ENCODE data around the gene PRICKLE3. TPM values are rescaled to one million over a fixed set of nuclear protein-coding genes. Genes with fewer than 3 reads are reported as not detected.

The PRICKLE3 gene
- polyA plus RNA-seq, 12 donors, result 2.4 to 8.7 (median 3.7) TPM; not detected in 2

Other genes with a start within 250 kb of the PRICKLE3 start
- gene OTUD5, start 228.8 kb downstream of the PRICKLE3 start, polyA plus RNA-seq (ENCODE audit: insufficient read length in 12 of 12), result 10 to 100 TPM in 11 of 12 donors, not detected in 1; 30.6 to 57.7 (median 35.2) TPM
- 1 to 10 TPM in 4 of 12 donors, under 1 TPM in 6, not detected in 2; 0.63 to 5.0 (median 0.96) TPM for gene KCND1, start 214.5 kb downstream of the PRICKLE3 start, polyA plus RNA-seq (ENCODE audit: insufficient read length in 12 of 12)
- gene GRIPAP1, start 184.1 kb downstream of the PRICKLE3 start, polyA plus RNA-seq (ENCODE audit: insufficient read length in 12 of 12), result 10 to 100 TPM in 11 of 12 donors, not detected in 1; 15.5 to 49.0 (median 24.6) TPM
- gene TFE3, start 143.0 kb downstream of the PRICKLE3 start, polyA plus RNA-seq (ENCODE audit: insufficient read length in 12 of 12), result 10 to 100 TPM in 11 of 12 donors, not detected in 1; 18.0 to 39.7 (median 20.6) TPM
- 10 to 100 TPM in 2 of 12 donors, 1 to 10 TPM in 9, not detected in 1; 2.7 to 12.4 (median 4.2) TPM for gene CCDC120, start 127.4 kb downstream of the PRICKLE3 start, polyA plus RNA-seq (ENCODE audit: insufficient read length in 12 of 12)
- 10 to 100 TPM in 11 of 12 donors, not detected in 1; 15.7 to 63.8 (median 22.1) TPM for gene PRAF2, start 112.4 kb downstream of the PRICKLE3 start, polyA plus RNA-seq (ENCODE audit: insufficient read length in 12 of 12)
- gene WDR45, start 106.5 kb downstream of the PRICKLE3 start, polyA plus RNA-seq (ENCODE audit: insufficient read length in 12 of 12), result 10 to 100 TPM in 11 of 12 donors, not detected in 1; 20.7 to 44.0 (median 33.2) TPM
- gene GPKOW, start 62.6 kb downstream of the PRICKLE3 start, polyA plus RNA-seq (ENCODE audit: insufficient read length in 12 of 12), result 10 to 100 TPM in 11 of 12 donors, not detected in 1; 15.5 to 19.0 (median 17.1) TPM
- 1 to 10 TPM in 10 of 12 donors, not detected in 2; 1.2 to 2.3 (median 1.9) TPM for gene MAGIX, start 23.6 kb downstream of the PRICKLE3 start, polyA plus RNA-seq (ENCODE audit: insufficient read length in 12 of 12)
- 100 to 1,000 TPM in 10 of 12 donors, 10 to 100 TPM in 1, not detected in 1; 99.4 to 232 (median 162) TPM for gene PLP2, start 14.5 kb downstream of the PRICKLE3 start, polyA plus RNA-seq (ENCODE audit: insufficient read length in 12 of 12)
- 1 to 10 TPM in 5 of 12 donors, under 1 TPM in 6, not detected in 1; 0.59 to 5.9 (median 0.97) TPM for gene SYP, start 13.8 kb upstream of the PRICKLE3 start, polyA plus RNA-seq (ENCODE audit: insufficient read length in 12 of 12)
- under 1 TPM in 6 of 12 donors, not detected in 6; 0.03 to 0.39 (median 0.15) TPM for gene CACNA1F, start 47.0 kb upstream of the PRICKLE3 start, polyA plus RNA-seq (ENCODE audit: insufficient read length in 12 of 12)
- gene CCDC22, start 49.1 kb upstream of the PRICKLE3 start, polyA plus RNA-seq (ENCODE audit: insufficient read length in 12 of 12), result 10 to 100 TPM in 7 of 12 donors, 1 to 10 TPM in 4, not detected in 1; 8.4 to 18.4 (median 11.0) TPM
- 1 to 10 TPM in 1 of 12 donors, under 1 TPM in 9, not detected in 2; 0.25 to 1.9 (median 0.47) TPM for gene FOXP3, start 78.3 kb upstream of the PRICKLE3 start, polyA plus RNA-seq (ENCODE audit: insufficient read length in 12 of 12)
- gene PPP1R3F, start 83.4 kb upstream of the PRICKLE3 start, polyA plus RNA-seq (ENCODE audit: insufficient read length in 12 of 12), result 10 to 100 TPM in 1 of 12 donors, 1 to 10 TPM in 10, not detected in 1; 4.9 to 11.0 (median 7.0) TPM
- not detected for gene GAGE10, start 117.3 kb upstream of the PRICKLE3 start, polyA plus RNA-seq (ENCODE audit: insufficient read length in 12 of 12)
- gene GAGE12J, start 135.7 kb upstream of the PRICKLE3 start, polyA plus RNA-seq (ENCODE audit: insufficient read length in 12 of 12), result not detected
- not detected for gene GAGE13, start 145.2 kb upstream of the PRICKLE3 start, polyA plus RNA-seq (ENCODE audit: insufficient read length in 12 of 12)